HG03520 (cell line): ENCODE results near the gene SMAD5.

Experiments
- ATAC-seq: cut with Tn5 transposase; IDR thresholded peaks from one replicate; pipeline ENCODE4 v1.9.1; 2021; ENCODE audit warnings: mild to moderate bottlenecking, moderate library complexity; ENCODE audit not compliant: unreplicated experiment

The SMAD5 gene

DNA sequence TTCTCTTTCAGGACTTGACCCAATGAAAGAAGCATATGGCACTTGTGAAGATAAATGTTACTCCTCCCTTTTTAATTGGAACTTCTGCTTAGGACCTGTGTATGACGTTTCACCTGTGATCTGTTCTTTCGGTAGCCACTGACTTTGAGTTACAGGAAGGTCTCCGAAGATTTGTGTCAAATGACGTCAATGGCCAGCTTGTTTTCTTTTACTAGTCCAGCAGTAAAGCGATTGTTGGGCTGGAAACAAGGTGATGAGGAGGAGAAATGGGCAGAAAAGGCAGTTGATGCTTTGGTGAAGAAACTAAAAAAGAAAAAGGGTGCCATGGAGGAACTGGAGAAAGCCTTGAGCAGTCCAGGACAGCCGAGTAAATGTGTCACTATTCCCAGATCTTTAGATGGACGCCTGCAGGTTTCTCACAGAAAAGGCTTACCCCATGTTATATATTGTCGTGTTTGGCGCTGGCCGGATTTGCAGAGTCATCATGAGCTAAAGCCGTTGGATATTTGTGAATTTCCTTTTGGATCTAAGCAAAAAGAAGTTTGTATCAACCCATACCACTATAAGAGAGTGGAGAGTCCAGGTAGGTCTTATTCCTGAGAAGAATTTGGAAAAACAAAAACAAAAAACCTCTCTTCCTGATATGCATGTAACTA, 21.1 kb downstream of the SMAD5 start:
- ATAC-seq = no peak

DNA sequence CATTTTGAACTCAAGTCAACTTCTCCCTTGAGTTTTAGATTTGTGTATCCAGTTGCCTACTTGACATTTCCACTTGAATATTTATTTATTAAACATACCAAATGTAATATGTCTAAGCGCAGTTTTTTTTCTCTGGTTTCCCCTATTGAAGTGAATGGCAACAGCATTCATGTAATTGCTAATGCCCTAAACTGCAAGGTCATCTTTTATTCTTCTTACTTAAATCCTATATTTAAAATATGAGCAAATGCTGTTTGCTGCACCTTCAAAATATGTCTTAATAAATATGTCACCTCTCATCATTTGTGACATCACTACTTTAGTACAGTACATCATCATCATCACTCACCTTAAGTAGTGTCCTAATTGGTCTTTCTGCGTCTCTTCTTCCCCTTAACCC, 22.4 kb downstream of the SMAD5 start:
- ATAC-seq = no peak

DNA sequence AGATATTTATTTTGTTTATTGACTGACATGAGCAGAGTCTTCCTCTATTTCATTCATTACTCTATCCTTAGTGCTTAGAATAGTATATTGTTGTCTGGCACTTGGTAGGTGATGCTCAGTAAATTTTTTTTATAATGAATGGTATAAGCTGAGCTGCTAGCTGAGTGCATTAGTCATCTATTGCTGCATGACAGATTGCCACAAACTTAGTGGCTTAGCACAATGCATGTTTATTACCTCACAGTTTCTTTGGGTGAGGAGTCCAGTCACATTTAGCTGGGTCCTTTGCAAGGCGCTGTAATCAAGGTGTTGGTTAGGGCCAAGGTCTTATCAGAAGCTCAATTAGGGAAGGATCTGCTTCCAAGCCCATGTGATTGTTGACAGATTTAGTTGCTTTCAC, 23.1 kb downstream of the SMAD5 start:
- no peak for ATAC-seq

DNA sequence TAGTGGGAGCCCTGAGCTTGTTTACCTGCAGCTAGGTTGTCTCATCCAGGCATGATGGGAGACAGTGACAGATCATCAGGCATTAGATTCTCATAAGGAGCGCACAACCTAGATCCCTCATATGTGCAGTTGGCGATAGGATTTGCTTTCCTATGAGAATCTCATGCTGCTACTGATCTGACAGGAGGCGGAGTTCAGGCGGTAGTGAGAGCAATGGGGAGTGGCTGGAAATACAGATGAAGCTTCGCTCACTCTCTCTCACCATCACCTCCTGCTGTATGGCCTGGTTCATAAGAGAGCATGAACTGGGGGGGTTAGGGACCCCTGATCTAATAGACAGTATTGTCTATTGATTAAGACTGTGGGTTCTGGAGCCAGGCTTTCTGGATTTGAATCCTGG, 24.9 kb downstream of the SMAD5 start:
- no peak for ATAC-seq

DNA sequence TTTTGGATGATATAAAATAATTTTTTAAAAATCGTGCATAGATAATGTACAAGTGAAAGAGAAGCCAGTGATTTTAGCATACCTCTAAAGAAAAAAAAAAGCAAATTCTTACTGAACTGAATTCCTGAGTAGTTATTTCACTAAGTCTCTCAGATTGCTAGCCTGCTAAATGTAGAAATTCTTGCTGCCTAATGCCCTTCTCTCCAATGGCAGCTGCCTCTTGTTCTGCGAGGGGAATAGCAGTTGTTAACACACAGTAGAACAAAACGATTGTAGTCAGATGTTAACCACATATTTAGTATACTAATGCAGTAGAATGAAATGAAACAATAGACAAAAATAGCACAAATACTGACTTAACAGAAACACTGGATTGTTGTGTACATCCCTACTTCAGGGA, 26.8 kb downstream of the SMAD5 start:
- ATAC-seq = no peak

DNA sequence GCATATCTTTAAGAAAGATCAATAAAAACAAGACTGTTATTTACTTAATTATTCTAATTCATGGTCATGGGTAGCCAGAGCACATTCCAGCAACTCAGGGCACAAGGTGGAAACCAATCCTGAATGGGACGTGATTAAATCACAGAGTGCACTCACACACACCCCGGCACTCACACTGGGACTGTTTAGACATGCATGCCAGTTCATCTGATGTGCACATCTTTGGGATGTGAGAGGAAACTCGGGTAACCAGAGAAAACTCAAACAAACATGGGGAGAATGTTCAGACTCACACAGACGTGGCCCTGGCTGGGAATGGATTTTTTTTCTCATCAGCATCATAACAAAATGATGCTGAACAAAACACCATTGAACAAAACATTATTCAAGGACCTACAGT, 29.4 kb downstream of the SMAD5 start:
- ATAC-seq = no peak

DNA sequence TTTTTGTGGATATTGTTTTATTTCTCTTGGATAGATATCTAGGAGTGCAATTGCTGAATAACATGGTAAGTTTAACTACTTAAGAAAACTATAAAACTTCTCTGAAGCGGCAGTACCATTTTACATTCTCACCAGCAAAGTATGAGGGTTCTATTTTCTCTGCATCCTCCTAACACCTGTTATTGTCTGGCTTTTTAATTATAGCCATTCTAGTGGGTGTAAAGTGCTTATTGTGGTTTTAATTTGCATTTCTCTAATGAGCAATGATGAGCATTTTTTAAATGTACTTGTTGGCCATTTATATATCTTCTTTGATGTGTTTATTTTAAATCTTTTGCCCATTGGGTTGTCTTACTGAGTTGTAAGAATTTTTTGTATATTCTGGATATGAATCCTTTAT, 31.6 kb downstream of the SMAD5 start:
- no peak for ATAC-seq

DNA sequence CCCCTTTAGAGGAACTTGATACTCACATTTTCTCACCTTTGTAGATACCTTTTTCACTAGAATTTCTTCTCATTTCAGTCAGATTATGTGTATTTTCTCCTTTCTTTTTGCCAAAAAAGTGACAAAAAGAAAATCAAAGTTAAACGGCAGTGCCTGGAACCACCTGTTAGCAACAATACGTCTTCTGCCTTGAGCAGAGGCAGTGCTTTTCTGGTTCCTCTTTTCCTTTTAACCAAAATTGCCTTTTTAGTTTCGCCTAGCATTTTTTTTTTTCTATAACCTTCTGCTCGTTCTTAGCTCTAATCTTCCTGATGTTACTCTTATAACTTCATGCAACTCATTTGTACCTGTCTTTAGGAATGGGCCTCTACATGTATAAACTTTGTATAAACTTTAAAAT, 34.3 kb downstream of the SMAD5 start:
- no peak for ATAC-seq

DNA sequence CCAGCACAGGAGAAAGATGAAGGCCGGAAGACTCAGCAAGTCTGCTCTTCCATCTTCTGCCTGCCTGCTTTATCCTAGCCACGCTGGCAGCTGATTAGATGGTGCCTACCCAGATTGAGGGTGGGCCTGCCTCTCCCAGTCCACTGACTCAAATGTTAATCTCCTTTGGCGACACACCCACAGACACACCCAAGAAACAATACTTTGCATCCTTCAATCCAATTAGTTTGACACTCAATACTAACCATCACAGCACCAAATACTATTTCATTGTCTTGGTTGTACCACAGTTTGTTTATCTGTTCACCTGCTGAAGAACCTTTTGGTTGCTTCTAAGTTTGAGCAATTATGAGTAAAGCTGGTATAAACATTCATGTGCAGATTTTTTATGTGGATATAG, 36.6 kb downstream of the SMAD5 start:
- ATAC-seq = no peak

DNA sequence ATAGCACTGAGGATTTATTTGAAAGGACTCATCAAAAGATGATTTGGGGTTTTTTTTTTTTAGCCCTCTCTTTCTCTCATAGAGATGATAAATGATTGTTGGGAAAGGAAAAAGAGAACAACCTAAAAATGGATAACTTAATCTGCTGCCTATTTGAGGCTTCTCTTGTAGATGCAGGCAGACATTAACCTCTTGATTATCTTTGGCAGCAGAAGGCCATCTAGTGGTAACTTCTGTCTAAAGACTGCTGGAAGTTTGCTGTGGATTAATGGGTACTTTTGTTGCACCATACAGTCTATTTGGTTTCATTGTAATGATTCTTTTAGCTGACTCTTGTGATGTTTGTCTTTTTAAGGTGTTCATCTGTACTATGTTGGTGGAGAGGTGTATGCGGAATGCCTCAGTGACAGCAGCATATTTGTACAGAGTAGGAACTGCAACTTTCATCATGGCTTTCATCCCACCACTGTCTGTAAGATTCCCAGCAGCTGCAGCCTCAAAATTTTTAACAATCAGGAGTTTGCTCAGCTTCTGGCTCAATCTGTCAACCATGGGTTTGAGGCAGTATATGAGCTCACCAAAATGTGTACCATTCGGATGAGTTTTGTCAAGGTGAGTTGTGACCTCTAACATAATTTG, 41.5 kb downstream of the SMAD5 start:
- ATAC-seq = peak; percentile 74

DNA sequence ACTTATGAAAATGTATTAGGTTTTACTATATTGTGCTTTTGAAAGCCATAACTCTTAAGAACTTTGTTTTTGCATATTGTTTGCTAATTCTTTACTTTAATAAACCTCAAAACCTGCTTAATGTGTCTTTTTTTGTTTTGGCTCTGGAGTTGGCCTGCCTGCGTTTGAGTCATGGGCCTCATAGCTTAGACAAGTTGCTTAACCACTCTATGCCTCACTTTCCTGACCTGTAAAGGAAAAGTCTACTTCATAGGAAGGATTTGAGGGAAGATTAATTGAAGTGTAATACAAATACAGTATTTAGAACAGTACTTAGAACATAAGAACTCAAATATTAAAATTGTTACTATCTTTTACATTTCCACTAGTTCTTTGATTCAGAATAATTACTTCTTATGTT, 50.0 kb downstream of the SMAD5 start:
- no peak for ATAC-seq

DNA sequence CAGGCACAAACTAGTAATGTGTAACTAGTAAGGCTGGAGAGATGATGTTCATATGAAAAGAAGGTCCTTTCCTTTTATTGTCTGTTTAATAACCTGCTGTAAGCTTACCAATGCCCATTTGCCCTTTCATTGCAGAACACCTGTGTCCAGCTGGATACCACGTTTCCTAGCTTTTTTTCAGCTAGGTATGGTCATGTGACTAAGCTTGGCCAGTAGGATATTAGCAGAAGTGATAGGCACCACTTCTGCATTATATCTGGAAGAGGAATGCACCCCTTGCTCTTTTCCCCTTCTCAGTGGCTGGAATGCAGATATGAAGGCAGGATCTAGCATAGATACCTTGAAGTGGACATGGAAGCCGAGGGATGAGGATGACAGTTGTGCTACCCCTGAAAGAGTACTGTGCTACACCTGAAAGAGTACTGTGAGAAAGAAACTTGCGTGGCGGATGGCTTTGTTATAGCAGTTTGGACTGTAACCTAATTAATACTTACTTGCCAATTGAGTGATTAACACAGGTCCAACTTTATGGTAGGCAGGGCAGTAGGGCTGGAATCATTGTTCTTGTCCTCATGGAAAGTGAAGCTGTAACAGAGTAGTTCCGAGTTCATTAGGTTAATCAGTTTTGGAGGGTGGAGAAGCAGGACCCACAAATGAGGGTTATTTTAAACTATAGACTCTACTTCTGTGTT, 53.5 kb downstream of the SMAD5 start:
- ATAC-seq = no peak

DNA sequence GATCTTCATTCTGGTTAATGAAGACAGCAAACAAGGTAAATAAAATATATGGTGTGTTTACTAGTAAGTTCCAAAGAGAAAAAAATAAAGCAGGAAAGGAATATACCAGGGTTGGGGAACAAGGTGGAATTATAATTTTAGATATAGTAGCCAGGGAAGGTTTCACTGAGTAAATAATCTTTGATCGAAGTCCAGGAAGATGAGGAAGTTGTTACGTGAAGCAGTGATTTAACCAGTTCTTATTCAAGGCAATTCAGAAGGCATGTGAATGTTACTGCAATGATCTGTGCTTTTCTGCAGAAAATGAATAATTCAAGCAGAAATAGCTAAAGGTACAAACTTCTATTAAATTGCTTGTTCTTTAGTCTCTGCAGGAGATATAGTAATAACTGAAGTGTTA, 54.2 kb downstream of the SMAD5 start:
- ATAC-seq = no peak

DNA sequence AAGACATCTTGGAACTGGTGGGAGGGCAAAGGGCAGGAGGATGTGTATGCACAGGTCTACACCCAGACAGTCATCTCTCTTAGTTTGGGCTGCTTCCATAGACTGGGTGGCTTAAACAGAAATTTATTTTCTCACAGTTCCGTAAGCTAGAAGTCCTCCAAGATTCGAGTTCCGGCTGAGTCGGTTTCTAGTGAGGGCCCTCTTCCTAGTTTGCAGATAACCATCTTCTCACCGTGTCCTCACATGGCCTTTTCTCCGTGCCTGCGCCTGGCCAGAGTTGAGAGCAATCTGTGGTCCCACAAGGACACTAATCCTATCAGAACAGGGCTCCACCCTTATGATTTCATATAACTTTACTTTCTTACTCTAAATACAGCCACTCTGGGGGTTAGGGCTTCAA, 56.2 kb downstream of the SMAD5 start:
- no peak for ATAC-seq

DNA sequence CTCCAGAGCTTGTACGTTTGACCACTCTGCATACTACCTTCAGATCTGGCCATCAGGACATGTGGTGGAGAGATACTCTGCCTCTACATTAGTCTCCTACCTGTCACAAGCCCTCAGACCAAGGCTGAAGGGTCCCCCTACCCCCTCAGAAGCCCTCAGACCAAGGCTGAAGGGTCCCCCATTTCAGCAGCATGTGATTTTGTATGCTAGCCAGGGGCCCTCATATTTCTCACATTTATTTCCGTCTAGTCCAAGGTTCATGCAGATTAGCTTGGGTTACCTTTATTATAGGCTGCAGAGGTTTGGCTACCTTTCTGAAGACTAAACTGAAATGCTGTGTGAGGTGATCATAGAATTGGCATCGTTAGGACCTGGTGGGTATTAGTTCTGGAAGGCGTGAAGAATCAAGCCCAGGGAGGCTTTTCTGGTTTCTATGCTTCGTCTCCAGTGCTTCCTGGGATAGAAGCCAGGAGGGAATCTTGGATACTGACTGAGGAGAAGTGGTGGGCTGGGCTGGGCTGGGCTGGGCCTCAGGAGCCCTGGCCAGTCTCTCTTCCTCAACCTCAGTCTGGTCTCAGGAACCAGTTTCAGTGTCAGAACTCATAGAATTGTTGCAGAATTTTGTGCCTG, 57.6 kb downstream of the SMAD5 start:
- ATAC-seq = no peak

DNA sequence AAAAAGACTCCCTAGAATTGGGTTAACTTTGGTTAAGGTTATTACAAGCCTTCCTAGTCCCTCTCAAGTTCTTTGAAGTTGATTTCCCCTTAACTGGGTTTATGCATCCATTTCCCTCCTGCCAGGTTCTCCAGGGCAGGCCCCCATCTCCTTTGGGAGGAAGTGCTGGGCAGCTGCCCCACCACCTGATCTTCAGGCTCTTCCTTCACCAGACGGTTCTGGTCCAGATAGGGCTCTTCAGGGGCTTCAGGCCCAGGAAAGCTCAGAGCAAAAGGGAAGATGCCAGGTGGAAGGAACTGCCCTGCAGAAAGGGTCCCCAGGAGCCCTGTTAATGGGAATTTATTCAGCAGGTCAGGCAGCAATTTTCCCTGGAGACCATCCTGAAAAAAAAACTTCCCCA, 58.3 kb downstream of the SMAD5 start:
- no peak for ATAC-seq

DNA sequence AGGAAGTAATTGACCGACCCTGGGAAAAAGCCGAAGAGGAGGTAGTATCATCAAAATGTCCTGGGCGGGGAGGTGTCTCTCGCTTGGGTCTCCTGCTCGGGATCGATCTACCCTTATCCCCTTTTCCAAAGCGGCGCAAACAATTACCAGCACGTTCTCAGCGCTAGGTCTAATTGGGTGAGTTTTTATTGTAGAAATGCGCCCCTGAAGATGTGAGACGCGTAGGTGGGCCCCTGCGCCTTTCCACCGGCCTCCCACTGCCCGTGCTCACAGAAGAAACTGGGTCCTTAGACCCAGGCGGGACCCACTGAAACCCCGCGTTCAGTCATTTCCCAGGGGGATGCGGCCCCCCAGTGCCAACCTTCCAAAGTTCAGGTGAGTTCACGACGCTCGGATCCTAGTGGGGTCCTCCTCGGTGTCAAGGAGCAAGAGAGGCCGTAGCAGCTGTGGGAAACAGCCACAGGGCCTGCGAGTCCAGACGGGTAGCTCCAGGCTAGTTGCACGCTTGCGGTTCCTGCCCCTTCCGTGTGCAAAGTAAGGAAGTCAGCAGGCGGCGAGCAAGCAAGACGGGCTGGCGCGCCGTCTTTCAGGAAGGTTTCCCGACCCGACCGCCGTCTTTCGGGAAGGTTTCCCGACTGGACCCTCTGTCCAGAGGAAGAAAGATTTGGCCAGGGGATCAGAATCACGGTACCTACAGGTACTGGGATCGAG, 58.8 kb downstream of the SMAD5 start:
- no peak for ATAC-seq

DNA sequence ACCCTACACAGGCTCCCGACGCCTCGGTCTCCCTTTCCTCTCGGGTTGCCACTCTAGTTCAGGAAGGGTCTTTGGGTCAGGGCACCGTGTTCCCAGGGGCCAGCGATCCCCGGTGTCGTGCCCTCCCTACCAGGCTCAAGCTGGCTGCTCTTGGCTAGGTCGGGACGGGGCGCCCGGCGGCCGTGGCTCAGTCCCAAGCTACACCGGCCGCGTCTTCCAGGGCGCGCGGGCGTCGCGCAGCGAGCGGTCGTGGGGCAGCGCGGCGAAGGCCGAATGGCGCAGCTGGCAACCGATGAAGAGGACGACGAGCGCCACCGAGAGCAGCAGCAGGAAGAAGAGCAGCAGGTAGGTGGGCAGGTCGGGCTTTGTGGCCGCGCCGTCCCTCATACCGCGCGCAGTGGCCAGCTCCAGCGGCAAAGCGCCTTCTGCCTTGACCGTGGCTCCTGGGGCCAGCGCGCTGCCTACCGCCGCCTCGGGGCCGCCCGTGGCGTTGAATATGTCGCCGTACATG, 59.4 kb downstream of the SMAD5 start:
- no peak for ATAC-seq

DNA sequence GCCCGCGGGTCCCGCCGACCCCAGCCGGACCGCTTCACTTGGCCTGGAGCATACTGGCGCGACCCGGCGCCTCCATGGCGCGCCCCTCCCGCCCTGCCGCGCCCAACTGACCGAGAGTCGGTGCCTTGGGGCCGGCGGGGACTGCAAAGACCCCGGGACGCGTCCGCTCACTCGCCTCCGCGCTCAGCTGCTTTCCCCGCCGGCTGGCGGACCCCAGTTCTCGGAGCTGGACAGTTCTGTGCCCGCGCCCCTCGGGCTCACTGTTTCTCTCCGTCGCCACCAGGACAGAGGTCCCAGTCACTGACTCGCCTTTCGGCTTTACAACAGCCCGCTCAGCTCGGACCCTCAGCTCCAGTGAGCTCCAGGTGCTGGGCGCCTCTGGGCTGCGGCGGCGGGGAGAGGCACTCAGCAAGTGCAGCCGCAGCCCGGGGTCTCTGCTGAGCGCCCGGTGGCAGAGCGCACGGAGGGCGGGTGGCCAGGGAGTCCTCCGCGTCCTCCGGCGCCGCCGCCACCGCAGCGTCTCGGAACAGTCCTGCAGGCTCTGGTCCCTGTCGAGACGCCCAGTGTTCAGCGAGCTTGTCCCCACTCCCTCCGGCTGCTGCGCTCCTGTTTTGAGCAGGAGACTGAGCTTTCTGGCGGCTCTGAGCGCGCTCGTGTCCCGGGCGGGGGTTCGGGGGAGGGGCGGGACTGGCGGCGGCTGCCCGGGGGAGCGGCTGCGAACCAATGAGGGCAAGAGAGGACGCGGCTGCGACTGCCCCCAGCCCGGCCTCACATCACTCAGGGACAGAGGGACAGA, 60.1 kb downstream of the SMAD5 start, which contains the start of gene SMIM32:
Gene SMIM32 (minus strand): TSS at position 637 of the 796 bp plus-strand sequence. CDS start 638 bp downstream, outside the sequence.
- ATAC-seq = no peak

DNA sequence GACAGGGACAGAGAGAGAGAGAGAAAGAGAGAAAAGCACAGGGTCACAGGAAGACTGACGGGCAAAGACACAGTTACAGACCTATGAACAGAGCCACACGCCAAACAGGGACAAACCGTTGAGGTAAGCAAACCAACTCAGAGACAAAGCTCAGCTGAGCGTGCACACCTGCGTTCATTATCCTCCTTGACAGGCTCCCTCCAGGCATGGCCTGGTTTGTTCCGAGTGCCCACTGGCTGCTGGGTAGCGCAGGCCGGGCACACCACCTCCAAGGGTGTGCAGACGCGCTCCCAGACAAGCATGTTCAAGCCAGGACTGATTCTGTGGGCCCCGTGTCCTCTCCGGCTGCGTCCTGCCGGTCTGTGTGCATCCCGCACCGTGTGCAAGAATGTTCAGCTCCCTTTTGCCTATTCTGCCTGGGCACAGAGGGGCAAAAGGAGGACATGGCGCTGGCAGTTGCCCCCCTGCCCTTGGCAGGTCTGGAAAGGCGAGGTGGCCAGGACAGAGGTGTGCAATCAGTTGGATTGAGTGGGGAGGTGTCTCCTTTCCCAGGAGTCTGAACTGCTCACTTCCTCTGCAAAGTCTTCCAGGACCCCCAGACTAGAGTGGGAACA, 60.8 kb downstream of the SMAD5 start:
- ATAC-seq = no peak
